WTC11 (cell line): Measurements from ENCODE around the gene GRM4. TPM values are rescaled to one million over a fixed set of nuclear protein-coding genes. Genes with fewer than 3 reads are reported as not detected.

ENCODE experiments used
- ATAC-seq: fragments of 200-7000 bp; cut with Tn5 transposase; 2 replicates; pipeline ENCODE4 v1.10.0; 2021; ENCODE audit warnings: mild to moderate bottlenecking, moderate library complexity
- CTCF ChIA-PET: fragments of 300-600 bp; sonication (Branson Sonifier 250); formaldehyde crosslinking; loops from one replicate; lab custom pipeline; 2021; ENCODE audit warnings: antibody characterized with exemption; lab: Charles Lee
- POLR2A ChIA-PET: fragments of 350-600 bp; sonication (Branson Sonifier 250); formaldehyde crosslinking; loops from one replicate; lab custom pipeline; 2021; ENCODE audit warnings: antibody characterized with exemption; lab: Charles Lee
- DNase-seq: peaks from one replicate; pipeline ENCODE4 v3.0.0; 2021; ENCODE audit warnings: low spot score
- H3K27ac Mint-ChIP-seq: 2 replicates; pipeline ENCODE4 v1.8.0; 2021; ENCODE audit warnings: mixed read lengths
- H3K27me3 Mint-ChIP-seq: 2 replicates; pipeline ENCODE4 v1.8.0; 2021; ENCODE audit warnings: low read depth, mild to moderate bottlenecking, moderate library complexity, mixed read lengths
- H3K36me3 Mint-ChIP-seq: 2 replicates; pipeline ENCODE4 v1.8.0; 2021; ENCODE audit warnings: mixed read lengths
- H3K4me1 Mint-ChIP-seq: 2 replicates; pipeline ENCODE4 v1.8.0; 2022; ENCODE audit warnings: mixed read lengths
- H3K4me3 Mint-ChIP-seq: 2 replicates; pipeline ENCODE4 v1.8.0; 2021; ENCODE audit warnings: mild to moderate bottlenecking, moderate library complexity, mixed read lengths
- H3K9me3 Mint-ChIP-seq: 2 replicates; pipeline ENCODE4 v1.8.0; 2021; ENCODE audit warnings: mixed read lengths
- ATF1 ChIP-seq: sonication (generic); formaldehyde crosslinking; IDR thresholded peaks from 2 replicates; pipeline ENCODE4 v1.8.1; 2023; ENCODE audit warnings: mild to moderate bottlenecking, moderate library complexity, missing genetic modification reagents
- CREM ChIP-seq: sonication (generic); formaldehyde crosslinking; IDR thresholded peaks from 2 replicates; pipeline ENCODE4 v1.8.1; 2022; ENCODE audit warnings: mild to moderate bottlenecking, missing genetic modification reagents, moderate library complexity
- ETV6 ChIP-seq: sonication (generic); formaldehyde crosslinking; IDR thresholded peaks from 2 replicates; pipeline ENCODE4 v1.8.1; 2022; ENCODE audit warnings: mild to moderate bottlenecking, missing genetic modification reagents
- FOXP1 ChIP-seq: sonication (generic); formaldehyde crosslinking; IDR thresholded peaks from 2 replicates; pipeline ENCODE4 v1.8.0; 2022; ENCODE audit warnings: missing genetic modification reagents, mild to moderate bottlenecking, moderate library complexity, borderline replicate concordance
- NFE2L1 ChIP-seq: sonication (generic); formaldehyde crosslinking; IDR thresholded peaks from 2 replicates; pipeline ENCODE4 v1.8.1; 2023; ENCODE audit warnings: missing genetic modification reagents
- RELA ChIP-seq: sonication (generic); formaldehyde crosslinking; IDR thresholded peaks from 2 replicates; pipeline ENCODE4 v1.8.1; 2022; ENCODE audit warnings: missing genetic modification reagents, mild to moderate bottlenecking, borderline replicate concordance
- SMAD4 ChIP-seq: sonication (generic); formaldehyde crosslinking; IDR thresholded peaks from 2 replicates; pipeline ENCODE4 v1.8.0; 2022; ENCODE audit warnings: mild to moderate bottlenecking, missing genetic modification reagents
- TEAD1 ChIP-seq: sonication (generic); formaldehyde crosslinking; IDR thresholded peaks from 2 replicates; pipeline ENCODE4 v1.8.0; 2022; ENCODE audit warnings: mild to moderate bottlenecking, missing genetic modification reagents
- ZNF263 ChIP-seq: sonication (generic); formaldehyde crosslinking; IDR thresholded peaks from 2 replicates; pipeline ENCODE4 v1.8.1; 2022; ENCODE audit warnings: low read depth, mild to moderate bottlenecking, moderate library complexity, missing genetic modification reagents
- ZNF671 ChIP-seq: fragments of 250-450 bp; sonication (Bioruptor Pico); IDR thresholded peaks from 2 replicates; pipeline ENCODE4 v1.8.0; 2021; ENCODE audit warnings: mild to moderate bottlenecking
- total RNA-seq: library from RNA; stranded (reverse); gene quantifications from 3 replicates; pipeline ENCODE4 v1.2.3, GENCODE V29; 2021
- TF ChIP-seq, protein P1 (sequence below): sonication (generic); formaldehyde crosslinking; IDR thresholded peaks from 2 replicates; pipeline ENCODE4 v1.8.1; 2022; ENCODE audit warnings: mild to moderate bottlenecking, moderate library complexity, missing genetic modification reagents
- TF ChIP-seq, protein P2 (sequence below): sonication (generic); formaldehyde crosslinking; IDR thresholded peaks from 2 replicates; pipeline ENCODE4 v1.8.1; 2023; ENCODE audit warnings: mild to moderate bottlenecking, missing genetic modification reagents, moderate library complexity
- TF ChIP-seq, protein P3 (sequence below): sonication (generic); formaldehyde crosslinking; IDR thresholded peaks from 2 replicates; pipeline ENCODE4 v1.8.0; 2022; ENCODE audit warnings: mild to moderate bottlenecking, missing genetic modification reagents
- TF ChIP-seq, protein P4 (sequence below): sonication (generic); formaldehyde crosslinking; IDR thresholded peaks from 2 replicates; pipeline ENCODE4 v1.8.0; 2022; ENCODE audit warnings: mild to moderate bottlenecking, missing genetic modification reagents
- TF ChIP-seq, protein P5 (sequence below): fragments of 200-600 bp; IDR thresholded peaks from 2 replicates; pipeline ENCODE4 v1.8.0; 2022; ENCODE audit warnings: antibody characterized with exemption
- TF ChIP-seq, protein P6 (sequence below): sonication (generic); formaldehyde crosslinking; IDR thresholded peaks from 2 replicates; pipeline ENCODE4 v1.8.1; 2023; ENCODE audit warnings: mild to moderate bottlenecking, moderate library complexity, missing genetic modification reagents
- TF ChIP-seq, protein P7 (sequence below): sonication (generic); formaldehyde crosslinking; IDR thresholded peaks from 2 replicates; pipeline ENCODE4 v1.8.1; 2022; ENCODE audit warnings: low read depth, mild to moderate bottlenecking, moderate library complexity, missing genetic modification reagents, borderline replicate concordance

The GRM4 gene
- total RNA-seq, 1 experiment from 2014 or later: 34.5 TPM

DNA sequence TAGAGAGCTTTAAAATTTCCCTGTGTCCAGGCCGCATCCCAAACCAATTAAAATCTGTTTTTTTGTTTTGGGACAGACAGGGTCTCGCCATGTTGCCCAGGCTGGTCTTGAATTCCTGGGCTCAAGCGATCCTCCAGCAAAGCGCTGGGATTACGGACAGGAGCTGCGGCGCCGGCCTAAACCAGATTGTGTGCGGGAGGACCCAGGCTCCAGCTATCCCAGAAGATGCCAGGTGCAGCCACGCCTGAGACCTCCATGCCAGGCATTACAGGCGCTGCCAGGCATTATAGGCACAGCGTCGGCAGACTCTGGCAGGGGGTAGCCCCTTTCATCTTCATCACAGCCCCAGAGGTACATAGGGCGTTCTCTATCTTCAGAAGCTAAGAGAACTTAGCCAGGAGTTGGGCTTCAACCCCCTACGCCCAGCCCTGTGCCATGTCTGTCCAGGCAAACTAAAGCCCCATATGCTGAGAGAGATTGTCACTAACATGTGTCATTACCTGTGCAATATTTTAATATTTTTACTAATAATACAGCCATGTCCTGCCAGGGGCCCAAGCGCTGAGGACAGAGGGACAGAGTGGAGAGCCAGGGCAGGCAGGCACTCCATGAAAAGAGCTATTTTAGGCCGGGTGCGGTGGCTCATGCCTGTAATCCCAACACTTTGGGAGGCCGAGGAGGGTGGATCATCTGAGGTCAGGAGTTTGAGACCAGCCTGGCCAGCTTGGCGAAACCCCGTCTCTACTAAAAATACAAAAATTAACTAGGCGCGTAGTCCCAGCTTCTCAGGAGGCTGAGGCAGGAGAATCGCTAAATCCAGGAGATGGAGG, 9.8 kb upstream of the GRM4 start:
- Mint-ChIP-seq H3K4me1 (peaks cover 31% of the 10 kb centered on the region), H3K9me3 (peaks cover 14% of the 10 kb centered on the region), H3K27ac (no peak overlapping the region), H3K36me3 (peaks cover 8% of the 10 kb centered on the region), H3K4me3 (peak overlapping the region; percentile 64), H3K27me3 (peaks cover 58% of the 10 kb centered on the region)
- DNase-seq (peak; percentile 1), ATAC-seq (no peak)
- POLR2A ChIA-PET: interaction anchor here (0.7 kb wide), 1 partner anchor 89 kb away, joined by 4 read pairs; no protein-coding TSS in a partner anchor
- CTCF ChIA-PET: interaction anchor here (0.5 to 8.8 kb wide), 53 partner anchors 8 to 455 kb away, joined by 3 to 187 read pairs (median 4); partner anchors contain the start of genes GRM4, SMIM29 and UQCC2
- TF ChIP-seq, protein P1, sequence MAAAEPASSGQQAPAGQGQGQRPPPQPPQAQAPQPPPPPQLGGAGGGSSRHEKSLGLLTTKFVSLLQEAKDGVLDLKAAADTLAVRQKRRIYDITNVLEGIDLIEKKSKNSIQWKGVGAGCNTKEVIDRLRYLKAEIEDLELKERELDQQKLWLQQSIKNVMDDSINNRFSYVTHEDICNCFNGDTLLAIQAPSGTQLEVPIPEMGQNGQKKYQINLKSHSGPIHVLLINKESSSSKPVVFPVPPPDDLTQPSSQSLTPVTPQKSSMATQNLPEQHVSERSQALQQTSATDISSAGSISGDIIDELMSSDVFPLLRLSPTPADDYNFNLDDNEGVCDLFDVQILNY: 0 out of 2 replicates have a peak, but pooled peaks have one; percentile 10
- no peak for TF ChIP-seq ZNF671 (CRISPR knock-in tag)

DNA sequence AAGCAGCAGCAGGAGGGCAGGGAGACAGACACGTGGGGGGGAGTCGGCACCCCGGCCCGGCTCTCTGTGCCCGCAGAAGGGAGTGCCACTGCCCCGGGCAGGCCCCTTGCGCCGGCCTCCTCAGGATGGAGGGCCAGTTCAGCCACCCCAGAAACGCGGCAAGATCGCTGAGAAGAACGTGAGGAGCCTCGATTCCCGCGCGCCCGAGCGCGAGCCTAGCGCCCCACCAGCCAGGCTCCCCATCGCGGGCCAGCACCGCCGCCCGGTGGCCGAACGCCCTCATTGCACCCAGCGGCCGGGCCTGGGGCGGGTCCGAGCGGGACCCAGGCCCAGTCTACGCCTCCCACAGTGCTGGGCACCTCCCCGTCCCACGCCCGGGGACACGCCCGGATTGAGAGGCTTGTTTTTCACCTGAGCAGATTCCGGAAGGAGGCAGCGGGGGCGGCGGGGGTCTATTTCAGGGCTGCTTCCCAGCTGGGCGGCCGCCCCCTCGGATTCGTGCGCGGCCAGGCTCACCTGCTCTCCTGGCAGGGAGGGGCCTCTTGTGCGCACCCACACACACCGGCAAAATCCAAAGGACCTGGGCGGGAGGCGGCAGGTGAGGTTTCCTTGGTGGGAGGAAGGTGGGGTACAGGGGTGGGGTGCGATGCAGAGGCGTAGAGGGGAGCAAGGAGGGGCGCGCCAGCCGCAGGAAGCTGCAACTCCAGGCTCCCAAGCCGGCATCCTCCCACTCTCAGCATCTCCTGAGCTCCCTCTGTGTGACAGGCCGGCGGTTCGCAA, 9.0 kb upstream of the GRM4 start:
- ChIA-PET POLR2A (interaction anchor here (0.5 to 1.1 kb wide), 2 partner anchors 262 to 383 kb away, joined by 3 read pairs; no protein-coding TSS in a partner anchor), CTCF (interaction anchor here (0.5 to 8.8 kb wide), 61 partner anchors 9 to 455 kb away, joined by 3 to 187 read pairs (median 4); partner anchors contain the start of genes GRM4, SMIM29 and UQCC2)
- TF ChIP-seq, protein P2, sequence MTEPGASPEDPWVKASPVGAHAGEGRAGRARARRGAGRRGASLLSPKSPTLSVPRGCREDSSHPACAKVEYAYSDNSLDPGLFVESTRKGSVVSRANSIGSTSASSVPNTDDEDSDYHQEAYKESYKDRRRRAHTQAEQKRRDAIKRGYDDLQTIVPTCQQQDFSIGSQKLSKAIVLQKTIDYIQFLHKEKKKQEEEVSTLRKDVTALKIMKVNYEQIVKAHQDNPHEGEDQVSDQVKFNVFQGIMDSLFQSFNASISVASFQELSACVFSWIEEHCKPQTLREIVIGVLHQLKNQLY (CRISPR knock-in tag): 0 out of 2 replicates have a peak, but pooled peaks have one; percentile 23
- TF ChIP-seq, protein P3, sequence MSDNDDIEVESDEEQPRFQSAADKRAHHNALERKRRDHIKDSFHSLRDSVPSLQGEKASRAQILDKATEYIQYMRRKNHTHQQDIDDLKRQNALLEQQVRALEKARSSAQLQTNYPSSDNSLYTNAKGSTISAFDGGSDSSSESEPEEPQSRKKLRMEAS (CRISPR knock-in tag): peak; percentile 68; the same call in 1 of the 2 replicates
- peak; percentile 14; the same call in 1 of the 2 replicates for TF ChIP-seq TEAD1 (CRISPR knock-in tag)
- TF ChIP-seq SMAD4 (CRISPR knock-in tag): no peak
- TF ChIP-seq, protein P4, sequence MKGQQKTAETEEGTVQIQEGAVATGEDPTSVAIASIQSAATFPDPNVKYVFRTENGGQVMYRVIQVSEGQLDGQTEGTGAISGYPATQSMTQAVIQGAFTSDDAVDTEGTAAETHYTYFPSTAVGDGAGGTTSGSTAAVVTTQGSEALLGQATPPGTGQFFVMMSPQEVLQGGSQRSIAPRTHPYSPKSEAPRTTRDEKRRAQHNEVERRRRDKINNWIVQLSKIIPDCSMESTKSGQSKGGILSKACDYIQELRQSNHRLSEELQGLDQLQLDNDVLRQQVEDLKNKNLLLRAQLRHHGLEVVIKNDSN (CRISPR knock-in tag): peak; percentile 36; the same call in 1 of the 2 replicates
- TF ChIP-seq, protein P5, sequence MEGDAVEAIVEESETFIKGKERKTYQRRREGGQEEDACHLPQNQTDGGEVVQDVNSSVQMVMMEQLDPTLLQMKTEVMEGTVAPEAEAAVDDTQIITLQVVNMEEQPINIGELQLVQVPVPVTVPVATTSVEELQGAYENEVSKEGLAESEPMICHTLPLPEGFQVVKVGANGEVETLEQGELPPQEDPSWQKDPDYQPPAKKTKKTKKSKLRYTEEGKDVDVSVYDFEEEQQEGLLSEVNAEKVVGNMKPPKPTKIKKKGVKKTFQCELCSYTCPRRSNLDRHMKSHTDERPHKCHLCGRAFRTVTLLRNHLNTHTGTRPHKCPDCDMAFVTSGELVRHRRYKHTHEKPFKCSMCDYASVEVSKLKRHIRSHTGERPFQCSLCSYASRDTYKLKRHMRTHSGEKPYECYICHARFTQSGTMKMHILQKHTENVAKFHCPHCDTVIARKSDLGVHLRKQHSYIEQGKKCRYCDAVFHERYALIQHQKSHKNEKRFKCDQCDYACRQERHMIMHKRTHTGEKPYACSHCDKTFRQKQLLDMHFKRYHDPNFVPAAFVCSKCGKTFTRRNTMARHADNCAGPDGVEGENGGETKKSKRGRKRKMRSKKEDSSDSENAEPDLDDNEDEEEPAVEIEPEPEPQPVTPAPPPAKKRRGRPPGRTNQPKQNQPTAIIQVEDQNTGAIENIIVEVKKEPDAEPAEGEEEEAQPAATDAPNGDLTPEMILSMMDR: peak; percentile 97
- TF ChIP-seq, protein P6, sequence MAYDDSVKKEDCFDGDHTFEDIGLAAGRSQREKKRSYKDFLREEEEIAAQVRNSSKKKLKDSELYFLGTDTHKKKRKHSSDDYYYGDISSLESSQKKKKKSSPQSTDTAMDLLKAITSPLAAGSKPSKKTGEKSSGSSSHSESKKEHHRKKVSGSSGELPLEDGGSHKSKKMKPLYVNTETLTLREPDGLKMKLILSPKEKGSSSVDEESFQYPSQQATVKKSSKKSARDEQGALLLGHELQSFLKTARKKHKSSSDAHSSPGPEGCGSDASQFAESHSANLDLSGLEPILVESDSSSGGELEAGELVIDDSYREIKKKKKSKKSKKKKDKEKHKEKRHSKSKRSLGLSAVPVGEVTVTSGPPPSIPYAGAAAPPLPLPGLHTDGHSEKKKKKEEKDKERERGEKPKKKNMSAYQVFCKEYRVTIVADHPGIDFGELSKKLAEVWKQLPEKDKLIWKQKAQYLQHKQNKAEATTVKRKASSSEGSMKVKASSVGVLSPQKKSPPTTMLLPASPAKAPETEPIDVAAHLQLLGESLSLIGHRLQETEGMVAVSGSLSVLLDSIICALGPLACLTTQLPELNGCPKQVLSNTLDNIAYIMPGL (CRISPR knock-in tag): peak; percentile 92
- TF ChIP-seq ETV6 (CRISPR knock-in tag): peak; percentile 86
- TF ChIP-seq, protein P1: peak; percentile 87
- no peak for TF ChIP-seq ZNF263 (CRISPR knock-in tag)
- TF ChIP-seq NFE2L1 (CRISPR knock-in tag): 0 out of 2 replicates have a peak, but pooled peaks have one; percentile 50
- TF ChIP-seq RELA (CRISPR knock-in tag): no peak
- TF ChIP-seq CREM (CRISPR knock-in tag): peak; percentile 25; the same call in 1 of the 2 replicates
- TF ChIP-seq, protein P7, sequence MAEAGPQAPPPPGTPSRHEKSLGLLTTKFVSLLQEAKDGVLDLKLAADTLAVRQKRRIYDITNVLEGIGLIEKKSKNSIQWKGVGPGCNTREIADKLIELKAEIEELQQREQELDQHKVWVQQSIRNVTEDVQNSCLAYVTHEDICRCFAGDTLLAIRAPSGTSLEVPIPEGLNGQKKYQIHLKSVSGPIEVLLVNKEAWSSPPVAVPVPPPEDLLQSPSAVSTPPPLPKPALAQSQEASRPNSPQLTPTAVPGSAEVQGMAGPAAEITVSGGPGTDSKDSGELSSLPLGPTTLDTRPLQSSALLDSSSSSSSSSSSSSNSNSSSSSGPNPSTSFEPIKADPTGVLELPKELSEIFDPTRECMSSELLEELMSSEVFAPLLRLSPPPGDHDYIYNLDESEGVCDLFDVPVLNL (CRISPR knock-in tag): peak; percentile 30; the same call in 1 of the 2 replicates
- peak; percentile 50; the same call in 1 of the 2 replicates for TF ChIP-seq FOXP1
- TF ChIP-seq ATF1 (CRISPR knock-in tag): no peak
- Mint-ChIP-seq H3K27ac (no peak overlapping the region), H3K27me3 (peaks cover 64% of the 10 kb centered on the region), H3K4me3 (peak overlapping the region; percentile 64), H3K36me3 (peaks cover 7% of the 10 kb centered on the region), H3K4me1 (peaks cover 40% of the 10 kb centered on the region), H3K9me3 (peaks cover 11% of the 10 kb centered on the region)
- ATAC-seq (peak; percentile 78), DNase-seq (peak; percentile 87)
